Lower leg skin (tissue), 3 donors: Measurements from ENCODE around the gene MICALL2.

Source experiments
- POLR2A ChIP-seq, 2 donors: fragments of 450-650 bp; IDR thresholded peaks; one replicate each; pipeline ENCODE4 v1.6.1; 2016 to 2017; ENCODE audit warnings: antibody characterized with exemption in 2 of 2, mild to moderate bottlenecking in 1 of 2, moderate library complexity in 1 of 2
- TF ChIP-seq, protein P1 (sequence below), 3 donors: fragments of 450-650 bp; IDR thresholded peaks; one replicate each; pipeline ENCODE4 v1.5.1; 2016; ENCODE audit warnings: antibody characterized with exemption in 3 of 3, mild to moderate bottlenecking in 3 of 3, moderate library complexity in 2 of 3

DNA sequence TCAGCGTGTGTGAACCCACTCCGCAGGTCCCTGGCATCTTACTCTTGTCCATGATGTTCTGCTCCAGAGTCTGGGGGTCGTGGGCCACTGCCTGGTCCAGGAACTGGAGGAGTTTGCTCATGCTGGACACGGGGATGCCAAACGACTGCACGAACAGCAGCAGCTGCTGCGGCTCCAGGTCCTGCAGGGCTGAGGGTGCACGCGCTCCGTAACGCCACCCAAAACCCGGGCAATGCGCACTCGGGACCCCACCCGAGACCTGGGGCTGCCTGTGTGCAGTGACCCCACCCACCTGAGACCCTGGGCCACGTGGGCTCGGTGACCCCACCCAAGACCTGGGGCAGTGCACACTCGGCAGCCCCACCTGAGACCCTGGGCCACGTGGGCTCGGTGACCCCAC lies 22.0 kb upstream of the MICALL2 start:
- TF ChIP-seq, protein P1, sequence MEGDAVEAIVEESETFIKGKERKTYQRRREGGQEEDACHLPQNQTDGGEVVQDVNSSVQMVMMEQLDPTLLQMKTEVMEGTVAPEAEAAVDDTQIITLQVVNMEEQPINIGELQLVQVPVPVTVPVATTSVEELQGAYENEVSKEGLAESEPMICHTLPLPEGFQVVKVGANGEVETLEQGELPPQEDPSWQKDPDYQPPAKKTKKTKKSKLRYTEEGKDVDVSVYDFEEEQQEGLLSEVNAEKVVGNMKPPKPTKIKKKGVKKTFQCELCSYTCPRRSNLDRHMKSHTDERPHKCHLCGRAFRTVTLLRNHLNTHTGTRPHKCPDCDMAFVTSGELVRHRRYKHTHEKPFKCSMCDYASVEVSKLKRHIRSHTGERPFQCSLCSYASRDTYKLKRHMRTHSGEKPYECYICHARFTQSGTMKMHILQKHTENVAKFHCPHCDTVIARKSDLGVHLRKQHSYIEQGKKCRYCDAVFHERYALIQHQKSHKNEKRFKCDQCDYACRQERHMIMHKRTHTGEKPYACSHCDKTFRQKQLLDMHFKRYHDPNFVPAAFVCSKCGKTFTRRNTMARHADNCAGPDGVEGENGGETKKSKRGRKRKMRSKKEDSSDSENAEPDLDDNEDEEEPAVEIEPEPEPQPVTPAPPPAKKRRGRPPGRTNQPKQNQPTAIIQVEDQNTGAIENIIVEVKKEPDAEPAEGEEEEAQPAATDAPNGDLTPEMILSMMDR (IDR thresholded peaks at IDR 0.05): no peak
- no peak for TF ChIP-seq POLR2A (IDR thresholded peaks at IDR 0.05)
